ENCODE results near the gene FAM83C. TPM values are rescaled to one million over a fixed set of nuclear protein-coding genes. Genes with fewer than 3 reads are reported as not detected.

FAM83C gene
- not detected in 2 replicates for total RNA-seq (ENCODE audit: low replicate concordance)

DNA sequence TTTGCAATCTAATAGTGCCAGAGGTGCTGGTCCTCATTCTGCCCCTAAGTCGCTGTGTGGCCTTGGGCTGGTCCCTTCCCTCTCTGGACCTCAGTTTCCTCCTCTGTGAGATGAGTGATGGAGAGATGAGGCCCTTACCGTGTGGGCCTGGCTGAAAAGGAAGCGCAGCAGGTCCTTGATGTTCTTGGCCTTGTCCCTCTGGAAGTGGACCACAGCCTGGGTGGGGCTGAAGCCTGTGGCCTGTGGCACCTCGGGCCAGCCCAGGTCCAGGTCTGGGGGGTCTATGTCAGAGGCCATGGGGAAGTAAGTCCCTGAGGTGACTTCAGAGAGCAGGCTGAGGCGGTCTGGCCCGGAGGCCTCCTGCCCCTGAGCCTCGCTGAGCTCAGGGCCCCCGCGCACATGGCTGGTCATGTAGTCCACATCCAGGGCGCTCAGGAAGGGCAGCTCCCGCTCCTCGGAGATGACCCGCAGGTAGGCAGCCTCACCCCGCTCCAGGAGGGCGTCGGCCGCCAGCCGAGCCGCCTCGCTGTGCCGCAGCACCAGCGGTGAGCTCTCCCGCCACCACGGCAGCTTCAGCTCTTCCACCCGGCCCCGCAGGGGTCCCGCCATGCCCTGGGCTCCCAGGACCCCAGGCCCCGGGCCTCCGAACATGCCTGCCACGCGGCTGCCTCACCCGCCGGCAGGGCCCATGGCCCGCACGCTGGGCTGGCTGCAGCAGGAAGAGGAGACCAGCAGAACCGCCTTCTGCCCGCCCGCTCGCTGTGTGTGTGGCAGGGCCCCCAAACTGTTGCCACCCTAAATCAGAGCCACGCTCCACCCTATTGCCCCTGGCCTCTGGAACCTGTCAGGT is at the start of gene FAM83C:
Gene FAM83C, minus strand, starts transcription at position 772 of the 850 bp plus-strand sequence. Its CDS starts 121 bp downstream, at position 651.

DNA sequence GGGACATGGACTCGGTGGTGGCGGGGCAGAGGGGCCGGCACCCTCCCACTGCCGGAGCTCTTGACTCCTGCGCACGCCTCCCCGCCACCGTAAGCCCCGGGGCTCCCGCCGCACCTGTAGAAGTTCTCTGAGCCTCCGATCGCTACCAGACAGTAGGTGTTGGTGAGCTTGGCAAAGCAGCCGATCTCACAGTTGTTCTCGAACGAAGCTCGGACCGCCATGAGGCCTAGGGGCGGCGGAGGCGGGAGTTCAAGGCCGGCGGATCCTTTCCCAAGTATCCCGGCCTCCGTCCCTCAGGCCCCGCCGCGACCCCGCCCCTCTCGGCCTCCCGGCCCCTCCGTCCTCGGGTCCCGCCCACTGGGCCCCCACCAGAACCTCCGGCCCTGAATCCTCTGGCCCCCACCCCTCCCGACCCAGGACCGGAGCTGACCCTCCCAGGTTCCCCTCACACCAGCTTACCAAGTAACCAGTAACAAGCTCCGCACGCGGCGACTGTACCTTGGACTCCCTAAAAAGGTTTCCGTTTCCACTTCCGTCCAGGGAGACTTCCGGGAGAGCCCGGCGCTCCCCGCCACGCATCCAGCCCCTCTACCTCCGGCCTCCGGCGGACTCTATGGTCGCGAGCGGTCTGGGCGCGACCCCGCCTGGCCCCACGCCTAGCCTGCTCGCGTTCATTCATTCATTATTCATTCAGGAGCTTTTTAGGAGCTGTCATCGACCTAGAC is 7.8 kb downstream of the FAM83C start, which contains the start of gene EIF6:
Gene EIF6, minus strand, starts transcription at position 506 of the 725 bp plus-strand sequence. Its CDS starts 285 bp downstream, at position 221.

DNA sequence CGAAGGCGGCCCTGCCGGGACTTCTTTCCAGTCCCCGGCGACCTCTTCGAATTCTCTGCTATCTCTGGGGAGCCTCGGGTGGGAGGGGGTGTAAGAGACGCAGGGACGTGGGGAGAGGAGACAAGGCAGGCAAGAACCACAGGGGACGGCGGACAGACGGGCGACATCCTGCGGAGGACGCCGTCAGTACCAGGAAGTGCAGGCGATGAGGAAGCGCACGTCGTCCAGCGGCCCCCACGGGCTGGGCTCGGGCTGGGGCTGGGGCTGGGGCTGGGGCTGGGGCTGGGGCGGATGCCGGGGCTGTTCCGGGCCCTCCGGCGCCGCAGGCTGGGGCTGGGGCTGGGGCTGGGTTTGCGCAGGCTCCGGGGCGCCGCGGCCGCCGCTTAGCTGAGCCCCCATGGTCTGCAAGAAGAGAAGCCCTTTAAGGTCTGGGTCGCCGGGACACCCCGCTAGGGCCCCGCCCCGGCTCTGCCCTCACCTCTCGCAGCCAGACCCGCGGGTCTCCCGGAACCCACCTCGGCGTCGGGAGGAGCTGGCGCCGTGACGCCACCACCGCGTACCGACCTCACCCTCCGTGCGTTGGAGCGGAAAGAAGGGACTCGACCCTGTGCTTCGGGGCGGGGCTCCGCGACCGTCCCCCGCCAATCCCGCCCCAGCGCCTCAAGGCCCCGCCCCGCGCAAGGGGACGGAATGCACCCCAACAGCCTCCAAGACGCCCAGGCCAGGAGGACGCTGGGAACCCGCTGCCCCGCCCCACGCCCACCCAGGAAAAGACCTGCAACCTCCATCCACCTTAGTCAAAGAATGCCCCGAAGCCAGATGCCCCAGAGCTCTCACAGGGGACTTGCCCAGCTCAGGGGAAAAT is 14.5 kb downstream of the FAM83C start, which contains the start of gene MMP24OS:
Gene MMP24OS, minus strand, starts transcription at position 592 of the 865 bp plus-strand sequence. Its CDS starts 193 bp downstream, at position 399.

Other genes starting within 250 kb of the FAM83C start
- gene TRPC4AP, start 199.6 kb downstream of the FAM83C start, total RNA-seq (ENCODE audit: low replicate concordance), result 41.1 and 69.9 TPM in 2 replicates
- 68.3 and 79.9 TPM in 2 replicates for gene EDEM2, start 145.1 kb downstream of the FAM83C start, total RNA-seq (ENCODE audit: low replicate concordance)
- gene PROCR, start 120.4 kb downstream of the FAM83C start, total RNA-seq (ENCODE audit: low replicate concordance), result 77.8 and 106 TPM in 2 replicates
- gene MMP24, start 65.7 kb downstream of the FAM83C start, total RNA-seq (ENCODE audit: low replicate concordance), result 0.23 and 0.38 TPM in 2 replicates
- 10.9 and 49.0 TPM in 2 replicates for gene MMP24OS, start 14.3 kb downstream of the FAM83C start, total RNA-seq (ENCODE audit: low replicate concordance)
- 108 and 184 TPM in 2 replicates for gene EIF6, start 7.7 kb downstream of the FAM83C start, total RNA-seq (ENCODE audit: low replicate concordance)
- 25.5 and 34.3 TPM in 2 replicates for gene UQCC1, start 119.5 kb upstream of the FAM83C start, total RNA-seq (ENCODE audit: low replicate concordance)
- 1.8 and 12.8 TPM in 2 replicates for gene GDF5, start 145.8 kb upstream of the FAM83C start, total RNA-seq (ENCODE audit: low replicate concordance)
- 16.4 and 38.3 TPM in 2 replicates for gene CEP250, start 163.2 kb upstream of the FAM83C start, total RNA-seq (ENCODE audit: low replicate concordance)
- gene C20orf173, start 237.2 kb upstream of the FAM83C start, total RNA-seq (ENCODE audit: low replicate concordance), result not detected in 2 replicates
- 358 and 938 TPM in 2 replicates for gene ERGIC3, start 249.7 kb upstream of the FAM83C start, total RNA-seq (ENCODE audit: low replicate concordance)